ENCODE data around the gene HOXB3.
A peak's percentile ranks its signal among the peaks of the same experiment; 100 is the strongest.

Gene HOXB3

GRCh38 chr17:48625495-48626244, 35.6 kb upstream of the HOXB3 start:
- no peak for DNase-seq

- no peak for DNase-seq
These were observed 34.8 kb upstream of the HOXB3 start for GRCh38 chr17:48624544-48625494.

DNA sequence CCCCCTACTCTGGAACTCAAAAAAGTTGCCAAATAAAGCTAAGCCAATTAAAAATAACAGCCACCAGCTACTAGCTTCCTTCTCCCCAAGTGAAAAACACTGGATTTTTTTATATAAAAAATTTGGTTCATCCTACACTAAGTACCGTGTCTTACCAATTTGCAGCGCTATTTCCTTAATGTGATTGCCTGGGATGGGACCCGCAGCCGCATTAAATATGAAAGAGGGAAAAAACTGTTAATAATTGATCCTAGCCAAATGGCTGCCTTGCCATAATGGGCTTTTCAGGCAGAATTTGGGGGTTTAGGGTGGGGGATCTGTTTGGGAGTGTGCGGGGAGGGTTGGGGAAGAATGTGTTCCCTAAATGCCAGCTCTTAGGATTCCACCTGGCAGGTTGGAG, 34.1 kb upstream of the HOXB3 start:
- DNase-seq, result no peak

GRCh38 chr17:48623583-48623982, 33.5 kb upstream of the HOXB3 start:
- DNase-seq, result no peak

DNA sequence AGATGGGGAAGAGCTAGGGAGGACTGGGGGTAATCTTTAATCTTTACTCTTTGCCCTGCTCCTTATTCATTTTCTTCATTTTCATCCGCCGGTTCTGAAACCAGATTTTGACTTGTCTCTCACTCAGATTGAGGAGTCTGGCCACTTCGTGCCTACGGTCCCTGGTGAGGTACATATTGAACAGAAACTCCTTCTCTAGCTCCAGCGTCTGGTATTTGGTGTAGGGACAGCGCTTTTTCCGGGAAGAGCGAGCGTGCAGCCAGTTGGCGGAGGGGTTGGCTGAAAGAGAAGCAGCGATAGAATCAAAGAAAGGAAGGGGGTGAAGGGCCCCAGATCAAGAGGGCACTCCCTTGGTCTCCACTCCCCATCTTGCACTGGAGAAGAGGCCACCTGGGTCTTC, 32.8 kb upstream of the HOXB3 start:
- DNase-seq, result no peak

GRCh38 chr17:48621410-48622392, 31.7 kb upstream of the HOXB3 start:
- no peak for DNase-seq

- no peak for DNase-seq
These were observed 30.6 kb upstream of the HOXB3 start for GRCh38 chr17:48620461-48621139.

- DNase-seq, result no peak
These were observed 29.9 kb upstream of the HOXB3 start for GRCh38 chr17:48619826-48620449.

- peak; percentile 81 for DNase-seq
These were observed 28.3 kb upstream of the HOXB3 start for GRCh38 chr17:48618256-48618896.

GRCh38 chr17:48617471-48618255, 27.6 kb upstream of the HOXB3 start:
- DNase-seq, result no peak

DNA sequence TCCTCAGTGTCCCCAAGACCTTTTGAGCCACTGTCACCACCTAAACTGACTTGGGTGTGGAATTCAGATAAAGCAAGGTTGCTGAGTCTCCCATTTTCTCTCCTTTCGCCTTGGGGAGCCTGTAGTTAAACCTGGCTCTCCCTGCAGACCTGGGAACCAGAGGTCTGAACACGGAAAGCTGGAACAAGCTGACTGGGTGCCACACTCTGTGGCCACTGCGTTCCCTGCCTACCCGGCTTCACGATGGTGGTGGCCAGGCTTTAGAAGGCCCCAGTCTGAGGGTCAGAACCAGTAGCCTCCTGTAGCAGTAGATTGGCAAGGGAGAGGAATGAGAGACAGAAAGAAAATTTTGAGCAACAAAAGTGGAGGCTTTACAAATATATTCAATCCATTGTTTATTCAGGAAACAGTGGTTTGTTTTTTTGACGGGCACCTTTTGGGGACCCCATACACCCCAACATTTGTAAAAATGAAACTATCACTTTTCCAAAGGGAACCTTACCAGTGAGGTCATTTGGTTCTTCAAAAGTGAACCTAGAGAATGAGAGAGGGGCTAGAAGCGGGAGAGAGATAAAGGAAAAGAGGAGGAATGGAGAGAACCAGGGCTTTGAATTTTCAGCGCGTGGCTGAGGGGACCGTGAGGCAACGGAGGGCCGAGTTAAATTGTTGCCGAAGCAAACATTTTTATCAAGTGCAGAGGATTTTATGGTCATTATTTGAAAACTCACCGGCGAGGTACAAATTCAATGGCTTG, 26.9 kb upstream of the HOXB3 start:
- no peak for DNase-seq

- no peak for DNase-seq
These were observed 26.1 kb upstream of the HOXB3 start for GRCh38 chr17:48615963-48616716.

- DNase-seq, result no peak
These were observed 25.3 kb upstream of the HOXB3 start, which contains the start of gene HOXB8 for GRCh38 chr17:48615047-48615962. Gene HOXB8 (minus strand): TSS chr17:48615292. CDS start chr17:48614704, 588 bp downstream.

DNA sequence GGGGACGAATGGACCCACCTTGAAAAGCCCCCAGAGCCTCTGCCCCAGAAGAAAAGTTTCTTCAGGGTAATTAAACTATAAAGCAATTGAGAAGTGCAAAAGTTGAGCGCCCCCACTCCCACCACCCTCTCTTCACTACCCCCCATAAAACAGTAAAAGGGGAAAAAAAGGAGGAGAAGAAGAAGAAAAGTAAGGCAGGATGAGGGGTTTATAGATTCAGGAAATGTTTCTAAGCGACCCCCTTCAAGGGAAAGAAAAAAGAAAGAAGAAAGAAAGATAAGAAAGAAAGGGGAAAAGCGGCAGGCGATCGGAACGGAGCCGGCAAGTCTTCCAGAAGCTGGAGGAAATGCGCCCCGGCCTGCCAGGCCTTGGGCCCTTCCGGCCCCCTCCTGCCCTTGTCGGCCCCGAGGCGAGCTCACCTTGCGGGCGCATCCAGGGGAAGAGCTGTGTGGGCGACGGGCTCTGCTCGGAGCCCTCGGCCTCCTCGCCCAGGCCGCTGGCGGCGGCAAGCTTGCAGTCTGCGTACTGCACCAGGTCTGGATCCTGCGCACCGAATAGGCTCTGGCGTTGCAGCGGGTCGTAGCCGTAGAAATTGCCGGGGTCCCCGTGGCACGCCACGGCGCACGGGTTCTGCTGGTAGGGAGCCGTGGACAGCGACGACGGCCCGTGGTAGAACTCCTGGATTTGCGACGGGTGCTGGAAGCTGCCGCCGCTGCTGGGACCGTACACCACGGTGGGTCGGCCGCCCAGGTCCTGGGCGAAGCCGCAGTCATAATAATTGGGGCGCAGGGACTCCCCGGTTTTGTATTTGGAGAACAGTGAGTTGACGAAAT, 24.0 kb upstream of the HOXB3 start:
- DNase-seq, result no peak

DNA sequence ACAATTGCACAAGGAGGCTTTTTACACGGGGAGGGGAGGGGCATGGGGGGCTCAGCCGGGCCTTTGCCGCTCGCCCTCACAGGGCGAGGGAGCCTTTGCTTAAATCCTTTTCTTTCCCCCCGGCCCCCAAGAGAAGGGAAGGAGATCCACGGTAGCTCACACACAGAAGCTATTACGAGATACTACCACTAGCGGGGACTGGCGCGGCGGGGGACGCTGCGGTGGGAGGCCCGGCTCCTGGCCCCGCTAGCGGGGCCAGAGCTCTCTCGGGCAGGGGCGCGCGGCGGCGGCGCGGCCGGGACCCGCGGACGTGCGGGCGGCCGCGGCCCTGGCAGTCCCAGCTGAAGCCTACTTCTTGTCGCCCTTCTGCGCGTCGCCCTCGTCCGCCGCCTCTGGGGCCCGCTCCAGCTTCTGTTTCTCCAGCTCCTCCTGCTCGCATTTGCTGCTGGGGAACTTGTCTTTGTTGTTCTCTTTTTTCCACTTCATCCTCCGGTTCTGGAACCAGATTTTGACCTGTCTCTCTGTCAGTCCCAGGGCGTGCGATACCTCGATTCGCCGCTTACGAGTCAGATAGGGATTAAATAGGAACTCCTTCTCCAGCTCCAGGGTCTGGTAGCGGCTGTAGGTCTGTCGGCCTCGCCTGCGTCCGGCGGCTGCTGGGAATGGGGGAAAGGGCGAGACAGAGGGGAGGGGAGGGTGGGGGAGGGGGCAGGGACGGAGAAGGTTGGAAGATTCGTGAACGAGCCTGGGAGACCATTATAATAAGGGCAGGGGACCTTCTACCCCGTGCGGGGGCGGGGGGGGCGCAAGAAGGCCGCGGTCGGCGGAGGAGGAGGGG, 23.0 kb upstream of the HOXB3 start:
- no peak for DNase-seq

- no peak for DNase-seq
These were observed 22.4 kb upstream of the HOXB3 start for GRCh38 chr17:48612456-48612853.
